HG02623 (cell line): ENCODE results near the gene STXBP1.
"Not testable (repeated sequence)": the region's sequence is repeated elsewhere in the genome, so short reads cannot be mapped to it uniquely, and the experiment has no call there.

Source experiments
- ATAC-seq: cut with Tn5 transposase; IDR thresholded peaks from one replicate; pipeline ENCODE4 v1.9.1; 2021; ENCODE audit warnings: moderate library complexity; ENCODE audit not compliant: unreplicated experiment

The STXBP1 gene

GRCh38 chr9:127577194-127577593 lies 34.9 kb upstream of the STXBP1 start:
- not testable (repeated sequence) for ATAC-seq

GRCh38 chr9:127578627-127578951 lies 33.5 kb upstream of the STXBP1 start:
- no peak for ATAC-seq

- ATAC-seq = no peak
Observed at GRCh38 chr9:127578952-127579853, 32.9 kb upstream of the STXBP1 start.

GRCh38 chr9:127580366-127580765 lies 31.7 kb upstream of the STXBP1 start:
- ATAC-seq = no peak

GRCh38 chr9:127580879-127581475 lies 31.1 kb upstream of the STXBP1 start:
- no peak for ATAC-seq

- ATAC-seq = not testable (repeated sequence)
Observed at GRCh38 chr9:127584474-127584805, 27.6 kb upstream of the STXBP1 start.

GRCh38 chr9:127585161-127585819 lies 26.8 kb upstream of the STXBP1 start:
- ATAC-seq = no peak

- no peak for ATAC-seq
Observed at GRCh38 chr9:127586096-127586495, 26.0 kb upstream of the STXBP1 start.

- ATAC-seq = no peak
Observed at GRCh38 chr9:127586537-127586936, 25.5 kb upstream of the STXBP1 start.

GRCh38 chr9:127587966-127588365 lies 24.1 kb upstream of the STXBP1 start:
- no peak for ATAC-seq

- no peak for ATAC-seq
Observed at GRCh38 chr9:127588740-127589506, 23.2 kb upstream of the STXBP1 start.

- ATAC-seq = no peak
Observed at GRCh38 chr9:127589955-127590370, 22.1 kb upstream of the STXBP1 start.

GRCh38 chr9:127595611-127596010 lies 16.5 kb upstream of the STXBP1 start:
- ATAC-seq = no peak

GRCh38 chr9:127598839-127599549 lies 13.1 kb upstream of the STXBP1 start:
- no peak for ATAC-seq

- ATAC-seq = no peak
Observed at GRCh38 chr9:127599550-127599891, 12.6 kb upstream of the STXBP1 start.

GRCh38 chr9:127603226-127603625 lies 8.9 kb upstream of the STXBP1 start:
- no peak for ATAC-seq

- ATAC-seq = no peak
Observed at GRCh38 chr9:127606043-127606442, 6.0 kb upstream of the STXBP1 start.

- no peak for ATAC-seq
Observed at GRCh38 chr9:127608104-127608966, 3.7 kb upstream of the STXBP1 start.

GRCh38 chr9:127611603-127611898 lies 526 bp upstream of the STXBP1 start:
- ATAC-seq = peak; percentile 19

- no peak for ATAC-seq
Observed at GRCh38 chr9:127612939-127613582, 984 bp downstream of the STXBP1 start.
